ENCODE measurements around the gene LHPP.

Gene LHPP

DNA sequence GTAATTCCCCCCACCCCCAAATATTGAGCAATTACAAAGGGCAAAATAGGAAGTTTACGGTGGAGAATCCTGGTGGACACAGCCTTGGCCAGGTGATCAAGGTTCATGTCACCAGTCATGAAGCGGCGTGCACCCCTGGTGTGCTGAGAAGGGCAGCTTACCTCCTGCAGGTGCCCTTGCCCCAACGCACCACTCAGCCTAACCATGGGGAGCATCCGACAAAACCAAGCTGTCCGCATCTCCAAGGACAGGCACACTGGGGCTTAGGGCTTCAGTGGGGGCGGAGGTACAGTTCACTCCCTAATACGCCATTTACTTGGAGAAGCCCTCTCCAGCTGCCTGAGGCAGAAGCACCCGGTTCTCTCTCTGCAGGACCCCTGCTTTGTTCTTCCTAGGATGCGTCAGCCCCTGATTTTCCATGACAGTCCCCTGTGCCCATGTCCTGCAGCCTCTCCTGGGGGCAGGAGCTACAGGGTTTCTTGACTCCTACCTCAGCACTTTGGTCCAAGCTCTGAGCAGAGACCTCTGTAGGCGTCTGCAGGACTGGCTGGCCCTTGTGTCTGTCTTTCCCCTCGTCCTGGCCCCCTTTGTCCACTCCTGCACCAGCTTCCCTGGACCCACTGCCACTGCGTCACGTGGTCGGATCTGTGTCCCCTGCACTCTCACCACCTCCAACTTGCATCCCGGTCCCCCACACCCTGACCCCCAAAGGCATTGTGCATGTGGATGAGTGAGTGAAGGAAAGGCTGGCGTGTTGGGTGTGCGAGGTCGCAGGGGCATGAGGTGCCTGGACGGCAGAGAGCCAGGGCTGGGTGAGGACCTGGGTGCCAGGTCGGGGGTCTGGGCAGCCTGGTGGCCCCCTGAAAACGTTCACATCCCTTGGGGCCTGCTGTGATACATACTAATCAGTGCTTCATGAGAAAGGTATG is 113.7 kb downstream of the LHPP start:
- Histone ChIP-seq H3K36me3 (ENCODE audit: insufficient read depth) (no peaks in the 10 kb centered on the region), H3K4me2 (no peak overlapping the region), H3K4me3 (IDR thresholded peaks at IDR 0.05; ENCODE audit: insufficient read depth, low read depth, low read length) (no peak overlapping the region), H2AFZ (ENCODE audit: low read depth) (no peak overlapping the region), H3K4me1 (ENCODE audit: low read depth, poor library complexity, severe bottlenecking) (no peaks in the 10 kb centered on the region), H3K27me3 (ENCODE audit: insufficient read depth, low read depth) (no peaks in the 10 kb centered on the region), H3K9ac (no peak overlapping the region), H3K79me2 (ENCODE audit: insufficient read depth, low read depth) (no peaks in the 10 kb centered on the region), H3K27ac (no peak overlapping the region), H4K20me1 (ENCODE audit: insufficient read depth) (no peaks in the 10 kb centered on the region)
- TF ChIP-seq, protein P1, sequence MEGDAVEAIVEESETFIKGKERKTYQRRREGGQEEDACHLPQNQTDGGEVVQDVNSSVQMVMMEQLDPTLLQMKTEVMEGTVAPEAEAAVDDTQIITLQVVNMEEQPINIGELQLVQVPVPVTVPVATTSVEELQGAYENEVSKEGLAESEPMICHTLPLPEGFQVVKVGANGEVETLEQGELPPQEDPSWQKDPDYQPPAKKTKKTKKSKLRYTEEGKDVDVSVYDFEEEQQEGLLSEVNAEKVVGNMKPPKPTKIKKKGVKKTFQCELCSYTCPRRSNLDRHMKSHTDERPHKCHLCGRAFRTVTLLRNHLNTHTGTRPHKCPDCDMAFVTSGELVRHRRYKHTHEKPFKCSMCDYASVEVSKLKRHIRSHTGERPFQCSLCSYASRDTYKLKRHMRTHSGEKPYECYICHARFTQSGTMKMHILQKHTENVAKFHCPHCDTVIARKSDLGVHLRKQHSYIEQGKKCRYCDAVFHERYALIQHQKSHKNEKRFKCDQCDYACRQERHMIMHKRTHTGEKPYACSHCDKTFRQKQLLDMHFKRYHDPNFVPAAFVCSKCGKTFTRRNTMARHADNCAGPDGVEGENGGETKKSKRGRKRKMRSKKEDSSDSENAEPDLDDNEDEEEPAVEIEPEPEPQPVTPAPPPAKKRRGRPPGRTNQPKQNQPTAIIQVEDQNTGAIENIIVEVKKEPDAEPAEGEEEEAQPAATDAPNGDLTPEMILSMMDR (conservative IDR thresholded peaks at IDR 0.05; ENCODE audit: low read depth, low read length): no peak

DNA sequence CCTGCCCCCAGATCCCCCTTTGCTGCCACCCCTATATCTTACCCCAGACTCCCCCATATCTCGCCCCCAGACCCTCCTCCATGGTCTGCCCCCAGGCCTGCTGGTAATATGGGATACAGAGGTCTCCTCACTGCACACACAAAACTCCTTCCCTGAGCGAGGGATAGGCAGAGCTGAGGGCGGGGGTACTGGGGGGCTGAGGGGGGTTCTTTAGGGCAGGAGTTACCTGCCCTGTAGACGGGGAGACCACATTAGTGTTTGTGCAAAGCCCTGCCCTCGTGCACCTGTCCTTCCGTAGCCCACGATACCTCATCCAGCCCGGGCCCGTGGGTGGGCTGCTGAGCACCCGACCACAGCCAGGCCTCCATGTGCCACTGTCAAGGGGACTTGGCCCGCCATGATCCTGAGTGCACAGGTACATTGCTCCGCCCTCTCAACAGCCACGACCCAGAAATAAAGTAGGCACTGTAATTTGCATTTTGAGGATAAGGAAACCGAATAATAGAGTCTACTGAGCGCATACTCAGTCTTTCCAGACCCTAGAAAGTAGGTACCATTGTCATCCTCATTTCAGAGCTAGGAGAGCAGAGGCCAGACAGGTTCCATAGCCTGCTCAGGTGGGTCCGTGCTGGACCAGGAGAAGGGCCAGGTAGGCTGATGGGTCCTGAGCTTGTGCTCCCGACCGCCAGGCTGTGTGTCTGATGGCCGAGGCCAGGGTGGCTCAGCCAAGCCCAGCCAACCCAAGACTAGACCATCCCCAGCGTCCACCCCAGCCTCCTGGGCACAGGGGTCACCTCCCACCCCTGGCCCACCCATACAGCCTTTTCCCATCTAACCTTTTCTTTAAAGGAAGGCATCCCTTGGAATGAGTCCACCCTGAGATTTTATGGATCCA is 115.2 kb downstream of the LHPP start:
- no peak overlapping the region for H3K9ac ChIP-seq
- H4K20me1 ChIP-seq (ENCODE audit: insufficient read depth): no peaks in the 10 kb centered on the region
- H3K79me2 ChIP-seq (ENCODE audit: insufficient read depth, low read depth): no peaks in the 10 kb centered on the region
- no peak overlapping the region for H2AFZ ChIP-seq (ENCODE audit: low read depth)
- TF ChIP-seq, protein P1 (conservative IDR thresholded peaks at IDR 0.05; ENCODE audit: low read depth, low read length): no peak
- no peak overlapping the region for H3K4me2 ChIP-seq
- H3K36me3 ChIP-seq (ENCODE audit: insufficient read depth): no peaks in the 10 kb centered on the region
- no peak overlapping the region for H3K27ac ChIP-seq
- H3K27me3 ChIP-seq (ENCODE audit: insufficient read depth, low read depth): no peaks in the 10 kb centered on the region
- no peak overlapping the region for H3K4me3 ChIP-seq (IDR thresholded peaks at IDR 0.05; ENCODE audit: insufficient read depth, low read depth, low read length)
- no peaks in the 10 kb centered on the region for H3K4me1 ChIP-seq (ENCODE audit: low read depth, poor library complexity, severe bottlenecking)

DNA sequence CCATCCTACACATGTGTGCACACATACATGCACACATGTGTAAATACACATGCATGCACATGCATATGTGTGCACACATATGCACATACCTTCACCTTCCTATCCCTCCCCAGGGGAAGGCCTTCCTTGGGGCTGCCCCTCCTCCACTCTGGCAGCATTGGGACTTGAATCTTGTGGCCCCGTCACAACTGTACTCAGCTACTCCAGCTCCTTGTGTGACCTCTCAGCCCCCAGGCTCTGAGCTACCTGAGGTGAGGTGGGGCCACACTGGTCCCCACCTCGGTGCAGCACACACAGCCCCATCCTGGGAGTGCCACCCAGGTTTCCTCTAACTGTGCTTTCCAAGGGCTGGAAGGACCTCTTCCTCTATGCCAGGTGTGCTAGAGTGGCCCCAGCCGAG is 116.0 kb downstream of the LHPP start:
- Histone ChIP-seq H3K27ac (no peak overlapping the region), H3K4me3 (IDR thresholded peaks at IDR 0.05; ENCODE audit: insufficient read depth, low read depth, low read length) (no peak overlapping the region), H3K27me3 (ENCODE audit: insufficient read depth, low read depth) (no peaks in the 10 kb centered on the region), H3K79me2 (ENCODE audit: insufficient read depth, low read depth) (no peaks in the 10 kb centered on the region), H3K4me2 (no peak overlapping the region), H4K20me1 (ENCODE audit: insufficient read depth) (no peaks in the 10 kb centered on the region), H3K36me3 (ENCODE audit: insufficient read depth) (no peaks in the 10 kb centered on the region), H3K4me1 (ENCODE audit: low read depth, poor library complexity, severe bottlenecking) (no peaks in the 10 kb centered on the region), H3K9ac (no peak overlapping the region), H2AFZ (ENCODE audit: low read depth) (no peak overlapping the region)
- TF ChIP-seq, protein P1 (conservative IDR thresholded peaks at IDR 0.05; ENCODE audit: low read depth, low read length): no peak

DNA sequence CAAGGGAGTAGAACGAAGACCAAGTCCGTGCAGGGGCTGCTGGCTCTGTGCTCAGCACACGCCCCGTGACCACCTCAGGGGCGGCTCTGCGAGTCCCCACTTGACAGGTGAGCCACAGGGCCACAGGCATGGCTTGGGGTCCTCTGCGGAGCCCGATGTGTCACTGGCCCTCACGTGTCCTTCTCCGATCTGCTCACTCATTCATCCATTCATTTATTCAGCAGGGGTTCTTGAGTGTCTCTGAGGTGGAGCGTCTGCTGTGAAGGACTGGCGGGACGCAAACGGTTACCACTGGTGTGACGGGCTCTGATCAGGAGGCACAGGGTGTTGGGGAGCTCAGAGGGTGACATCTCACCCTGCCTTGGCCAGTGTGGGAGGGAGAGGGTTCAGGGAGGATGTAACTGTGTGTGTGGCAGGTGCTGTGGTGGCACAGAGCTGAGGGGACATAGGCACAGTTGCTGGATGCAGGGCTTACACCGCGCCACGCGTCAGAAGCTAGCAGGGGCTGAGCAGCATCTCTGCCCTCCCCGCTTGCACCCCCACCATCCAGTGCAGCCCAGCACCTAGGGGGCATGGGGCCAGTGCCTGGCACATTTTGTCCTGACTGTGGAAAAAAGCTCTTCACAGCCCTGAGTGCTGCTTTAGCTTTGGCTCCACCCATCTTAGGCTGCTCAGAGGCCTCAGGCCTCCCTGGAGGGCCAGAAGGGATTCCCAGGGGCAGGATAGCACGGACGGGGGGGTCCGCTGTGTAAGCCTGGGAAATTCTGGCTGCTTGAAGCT is 116.8 kb downstream of the LHPP start:
- TF ChIP-seq, protein P1 (conservative IDR thresholded peaks at IDR 0.05; ENCODE audit: low read depth, low read length): no peak
- H3K4me2 ChIP-seq: no peak overlapping the region
- H3K36me3 ChIP-seq (ENCODE audit: insufficient read depth): no peaks in the 10 kb centered on the region

More for the DNA sequence above, 116.8 kb downstream of the LHPP start:
- Histone ChIP-seq H3K27ac (no peak overlapping the region), H4K20me1 (ENCODE audit: insufficient read depth) (no peaks in the 10 kb centered on the region), H3K27me3 (ENCODE audit: insufficient read depth, low read depth) (no peaks in the 10 kb centered on the region), H3K4me1 (ENCODE audit: low read depth, poor library complexity, severe bottlenecking) (no peaks in the 10 kb centered on the region), H3K4me3 (IDR thresholded peaks at IDR 0.05; ENCODE audit: insufficient read depth, low read depth, low read length) (no peak overlapping the region), H3K9ac (no peak overlapping the region), H3K79me2 (ENCODE audit: insufficient read depth, low read depth) (no peaks in the 10 kb centered on the region), H2AFZ (ENCODE audit: low read depth) (no peak overlapping the region)
